Raji (cell line): ENCODE measurements around the gene IRF5.

ENCODE experiments used
- POLR2A ChIP-seq: IDR thresholded peaks from 2 replicates; pipeline ENCODE4 v1.6.1; 2011; ENCODE audit warnings: low read depth, low read length, control low read depth; ENCODE audit not compliant: insufficient read depth

IRF5 gene

GRCh38 chr7:128900237-128900636, 37.5 kb upstream of the IRF5 start:
- TF ChIP-seq POLR2A, result no peak

GRCh38 chr7:128902761-128903585, 34.8 kb upstream of the IRF5 start:
- no peak for TF ChIP-seq POLR2A

GRCh38 chr7:128903621-128904361, 33.9 kb upstream of the IRF5 start:
- no peak for TF ChIP-seq POLR2A

- no peak for TF ChIP-seq POLR2A
Measured at GRCh38 chr7:128904381-128905197, 33.1 kb upstream of the IRF5 start.

GRCh38 chr7:128906001-128906765, 31.5 kb upstream of the IRF5 start:
- TF ChIP-seq POLR2A, result no peak

GRCh38 chr7:128906766-128907559, 30.8 kb upstream of the IRF5 start:
- no peak for TF ChIP-seq POLR2A

GRCh38 chr7:128908750-128909624, 28.7 kb upstream of the IRF5 start:
- no peak for TF ChIP-seq POLR2A

GRCh38 chr7:128909625-128910568, 27.8 kb upstream of the IRF5 start:
- no peak for TF ChIP-seq POLR2A

GRCh38 chr7:128910569-128910945, 27.2 kb upstream of the IRF5 start, which contains the start of gene KCP:
KCP (minus strand) TSS chr7:128910709; CDS start chr7:128910676, 33 bp downstream.
- TF ChIP-seq POLR2A, result no peak

- no peak for TF ChIP-seq POLR2A
Measured at GRCh38 chr7:128911423-128912031, 26.2 kb upstream of the IRF5 start.

- no peak for TF ChIP-seq POLR2A
Measured at GRCh38 chr7:128912281-128912680, 25.4 kb upstream of the IRF5 start.
